Gastroesophageal sphincter (tissue), 3 donors: Measurements from ENCODE around the gene MRPL48.

Experiments
- CTCF ChIP-seq, 4 experiments: fragments of 200-600 bp in 2 of 4; fragments of 450-650 bp in 2 of 4; sonication (generic) in 1 of 4; IDR thresholded peaks; one replicate each; pipeline ENCODE4 v1.5.1; 2017 to 2019; ENCODE audit warnings: antibody characterized with exemption in 4 of 4, mild to moderate bottlenecking in 2 of 4, moderate library complexity in 2 of 4
- EP300 ChIP-seq: sonication (generic); formaldehyde crosslinking; IDR thresholded peaks from one replicate; pipeline ENCODE4 v1.6.1; 2017; ENCODE audit warnings: antibody characterized with exemption, mild to moderate bottlenecking
- POLR2A ChIP-seq, 2 donors: fragments of 450-650 bp; IDR thresholded peaks; one replicate each; pipeline ENCODE4 v1.6.1; 2017; ENCODE audit warnings: antibody characterized with exemption in 2 of 2, mild to moderate bottlenecking in 2 of 2, moderate library complexity in 1 of 2
- POLR2AphosphoS5 ChIP-seq: sonication (generic); formaldehyde crosslinking; IDR thresholded peaks from one replicate; pipeline ENCODE4 v1.6.1; 2017; ENCODE audit warnings: antibody characterized with exemption

- no peak for TF ChIP-seq POLR2A (IDR thresholded peaks at IDR 0.05)
- TF ChIP-seq CTCF (IDR thresholded peaks at IDR 0.05): no peak
- no peak for TF ChIP-seq EP300
- no peak for TF ChIP-seq POLR2AphosphoS5
Observed at GRCh38 chr11:73875840-73876239, 88.2 kb downstream of the MRPL48 start.
